Vagina (tissue), 2 donors: ENCODE measurements around the gene FAR2. TPM values are rescaled to one million over a fixed set of nuclear protein-coding genes. Genes with fewer than 3 reads are reported as not detected.
A peak's percentile ranks its signal among the peaks of the same experiment; 100 is the strongest.
"Not testable (repeated sequence)": the region's sequence is repeated elsewhere in the genome, so short reads cannot be mapped to it uniquely, and the experiment has no call there.

Experiments
- DNase-seq, 2 donors: peaks; one replicate each; pipeline ENCODE4 v3.0.0-alpha.2; 2017; ENCODE audit errors: extremely low spot score in 2 of 2
- H3K27ac ChIP-seq: fragments of 200-600 bp; sonication (generic); one replicate; pipeline ENCODE4 v1.5.1; 2019
- H3K27me3 ChIP-seq: fragments of 200-600 bp; sonication (generic); one replicate; pipeline ENCODE4 v1.5.1; 2019
- H3K36me3 ChIP-seq, 2 donors: fragments of 200-600 bp; sonication (generic); one replicate each; pipeline ENCODE4 v1.5.1; 2017 to 2019
- H3K4me1 ChIP-seq: fragments of 200-600 bp; sonication (generic); one replicate; pipeline ENCODE4 v1.5.1; 2019
- H3K4me3 ChIP-seq, 2 donors: fragments of 200-600 bp; sonication (generic); 1 replicate in 1 of 2; 2 replicates in 1 of 2; pipeline ENCODE4 v1.5.1; 2016 to 2019
- H3K9me3 ChIP-seq: fragments of 200-600 bp; sonication (generic); one replicate; pipeline ENCODE4 v1.5.1; 2019
- CTCF ChIP-seq, 3 experiments: fragments of 450-650 bp in 2 of 3; fragments of 200-600 bp in 1 of 3; sonication (generic) in 1 of 3; IDR thresholded peaks; one replicate each; pipeline ENCODE4 v1.5.1; 2017 to 2019; ENCODE audit warnings: antibody characterized with exemption in 3 of 3, mild to moderate bottlenecking in 2 of 3, moderate library complexity in 2 of 3
- POLR2A ChIP-seq, 2 donors: fragments of 450-650 bp; IDR thresholded peaks; one replicate each; pipeline ENCODE4 v1.6.1; 2017; ENCODE audit warnings: antibody characterized with exemption in 2 of 2, mild to moderate bottlenecking in 2 of 2, moderate library complexity in 2 of 2
- POLR2AphosphoS5 ChIP-seq, 2 donors: sonication (generic); formaldehyde crosslinking; IDR thresholded peaks; one replicate each; pipeline ENCODE4 v1.9.0; 2017; ENCODE audit warnings: antibody characterized with exemption in 2 of 2, mild to moderate bottlenecking in 2 of 2, low read depth in 1 of 2; ENCODE audit not compliant: insufficient read depth in 1 of 2
- intact Hi-C: fragments of 100-400 bp; cut with DNase I; formaldehyde crosslinking; loops from one replicate; pipeline ENCODE4 v1.15.1; 2023
- total RNA-seq: library from RNA; depleted of rRNA; stranded (reverse); fragments of >200 nt; gene quantifications from one replicate; pipeline ENCODE4 v1.2.3, GENCODE V29; 2016

The FAR2 gene
- total RNA-seq, 1 donor from 2014 or later, result 16.2 TPM

DNA sequence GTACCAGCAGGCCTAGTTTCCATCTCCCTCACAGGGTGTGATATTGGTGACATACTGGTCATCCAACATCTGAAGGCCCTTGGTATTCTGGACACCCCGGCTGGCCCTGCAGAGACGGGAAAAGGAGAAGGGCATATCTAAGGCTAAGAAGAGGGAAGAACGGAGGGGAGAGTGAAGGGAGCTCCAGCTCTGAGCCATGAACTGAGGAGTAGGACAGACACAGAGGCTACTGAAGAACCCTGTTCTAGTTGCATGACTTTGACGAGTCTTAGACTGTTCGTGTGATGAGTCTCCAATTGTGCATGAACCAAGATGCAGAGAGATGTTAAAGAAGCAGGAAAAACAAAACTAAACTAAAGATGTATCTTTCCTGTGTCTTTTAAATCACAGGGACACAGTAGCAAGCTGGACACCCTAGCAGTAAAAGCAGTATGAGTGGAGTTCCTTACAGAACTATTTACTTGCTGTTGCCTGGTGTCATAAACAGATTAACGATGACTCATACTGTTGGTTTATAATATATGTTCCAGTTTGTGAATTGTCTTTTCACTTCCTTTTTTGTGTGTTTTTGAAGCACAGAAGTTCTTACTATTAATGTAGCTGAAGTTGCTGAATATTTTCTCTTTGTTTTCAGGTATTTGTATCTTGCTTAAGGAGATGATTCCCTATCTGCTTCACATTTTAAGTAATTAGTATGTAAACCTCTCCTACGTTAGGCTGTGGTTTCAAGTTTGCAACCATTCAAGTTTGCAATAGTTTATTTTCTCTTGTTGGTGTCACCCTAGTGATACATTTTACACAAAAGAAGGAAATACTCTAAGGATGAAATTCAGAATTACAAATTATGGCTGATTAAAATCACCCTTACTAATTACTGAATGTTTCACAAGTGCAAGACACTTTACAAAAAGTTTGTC lies 15.7 kb downstream of the FAR2 start:
- intact Hi-C loops, result no loop called here
- Histone ChIP-seq H3K27me3 (no peaks in the 10 kb centered on the region), H3K36me3 (no peaks in the 10 kb centered on the region), H3K4me3 (no peak overlapping the region), H3K27ac (peak overlapping the region; percentile 43), H3K9me3 (no peaks in the 10 kb centered on the region), H3K4me1 (peaks cover 13% of the 10 kb centered on the region)
- TF ChIP-seq CTCF (IDR thresholded peaks at IDR 0.05) (no peak), POLR2AphosphoS5 (IDR thresholded peaks at IDR 0.05; ENCODE audit: insufficient read depth in 1 of 2, low read depth in 1 of 2) (no peak), POLR2A (IDR thresholded peaks at IDR 0.05) (no peak)
- no peak for DNase-seq

- Histone ChIP-seq H3K36me3 (no peaks in the 10 kb centered on the region), H3K27me3 (no peaks in the 10 kb centered on the region), H3K9me3 (no peaks in the 10 kb centered on the region), H3K27ac (no peak overlapping the region), H3K4me1 (peaks cover 13% of the 10 kb centered on the region), H3K4me3 (no peak overlapping the region)
- DNase-seq, result no peak
- TF ChIP-seq POLR2A (IDR thresholded peaks at IDR 0.05) (no peak), POLR2AphosphoS5 (IDR thresholded peaks at IDR 0.05; ENCODE audit: insufficient read depth in 1 of 2, low read depth in 1 of 2) (no peak), CTCF (IDR thresholded peaks at IDR 0.05) (no peak)
- intact Hi-C loops, result no loop called here
These were observed 18.4 kb downstream of the FAR2 start for GRCh38 chr12:29167445-29167844.

GRCh38 chr12:29167988-29168387 lies 18.9 kb downstream of the FAR2 start:
- peaks cover 13% of the 10 kb centered on the region for H3K4me1 ChIP-seq
- intact Hi-C loops, result no loop called here
- H3K36me3 ChIP-seq, result no peaks in the 10 kb centered on the region
- no peak overlapping the region for H3K4me3 ChIP-seq
- DNase-seq, result no peak
- H3K27ac ChIP-seq, result no peak overlapping the region
- no peak for TF ChIP-seq POLR2AphosphoS5 (IDR thresholded peaks at IDR 0.05; ENCODE audit: insufficient read depth in 1 of 2, low read depth in 1 of 2)
- TF ChIP-seq POLR2A (IDR thresholded peaks at IDR 0.05), result no peak
- no peak for TF ChIP-seq CTCF (IDR thresholded peaks at IDR 0.05)
- no peaks in the 10 kb centered on the region for H3K9me3 ChIP-seq
- H3K27me3 ChIP-seq, result no peaks in the 10 kb centered on the region

GRCh38 chr12:29169978-29170377 lies 20.9 kb downstream of the FAR2 start:
- H3K27me3 ChIP-seq, H3K9me3 ChIP-seq, H3K36me3 ChIP-seq, H3K27ac ChIP-seq, intact Hi-C loops, H3K4me3 ChIP-seq, H3K4me1 ChIP-seq, DNase-seq: not testable (repeated sequence)

DNA sequence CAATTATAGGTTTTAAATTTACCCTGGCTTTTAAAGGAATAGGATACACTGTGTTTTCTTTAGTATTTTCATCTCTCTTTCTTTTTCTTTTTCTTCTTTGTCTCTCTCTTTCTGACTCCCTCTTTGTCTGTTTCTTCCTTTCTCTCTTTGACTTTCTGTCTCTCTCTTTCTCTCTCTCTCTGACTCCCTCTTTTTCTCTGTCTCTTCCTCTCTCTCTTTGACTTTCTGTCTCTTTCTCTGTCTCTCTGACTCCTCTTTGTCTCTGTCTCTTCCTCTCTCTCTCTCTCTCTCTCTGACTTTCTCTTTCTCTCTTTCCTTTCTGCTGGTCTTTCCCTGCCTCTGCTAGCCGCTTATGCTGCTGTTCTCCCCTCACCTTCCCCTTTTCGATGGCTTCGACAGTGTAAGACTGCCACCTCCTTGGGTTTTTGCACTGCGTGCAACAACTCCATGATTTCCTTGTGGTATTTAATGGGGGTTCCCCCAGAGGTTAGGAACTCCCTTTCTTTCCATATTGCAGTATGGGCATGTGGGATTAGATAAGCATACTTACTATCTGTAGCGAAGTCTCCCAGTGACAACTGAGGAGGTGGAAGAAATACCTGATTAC lies 21.5 kb downstream of the FAR2 start:
- H3K4me1 ChIP-seq, H3K27me3 ChIP-seq, H3K4me3 ChIP-seq, H3K27ac ChIP-seq, intact Hi-C loops, H3K9me3 ChIP-seq, DNase-seq, H3K36me3 ChIP-seq: not testable (repeated sequence)
